Endothelial cell of umbilical vein (primary cell): ENCODE data around the gene IBA57. TPM values are rescaled to one million over a fixed set of nuclear protein-coding genes. Genes with fewer than 3 reads are reported as not detected.

Source experiments
- BruUV-seq: library from RNA; stranded (reverse); fragments of 400-500 nt; replicated peaks from 2 replicates; lab custom pipeline; 2021; lab: Mats Ljungman, UMichigan
- CTCF ChIA-PET: fragments of 300-600, 350-600 bp; sonication (Branson Sonifier 250); formaldehyde crosslinking; loops from one replicate; lab custom pipeline; 2021; ENCODE audit warnings: antibody characterized with exemption, inconsistent platforms; lab: Charles Lee
- POLR2A ChIA-PET: fragments of 300-600, 350-600 bp; sonication (Branson Sonifier 250); formaldehyde crosslinking; loops from one replicate; lab custom pipeline; 2021; ENCODE audit warnings: antibody characterized with exemption, inconsistent platforms; lab: Charles Lee
- DNase-seq: peaks from one replicate; pipeline ENCODE4 v3.0.0-alpha.2; 2011; ENCODE audit warnings: low read depth, low spot score
- FAIRE-seq: peaks from 2 replicates; lab custom pipeline; 2011; peaks lifted over from hg19 to GRCh38; lab: Jason Lieb, UNC
- H2AFZ ChIP-seq: 2 replicates; pipeline ENCODE4 v1.6.0; 2012; ENCODE audit warnings: low read depth, low read length, control low read depth, inconsistent platforms
- H3K27ac ChIP-seq: 2 replicates; pipeline ENCODE4 v1.5.1; 2011; ENCODE audit warnings: low read depth, mild to moderate bottlenecking, control low read depth, low read length, moderate library complexity; ENCODE audit not compliant: insufficient read depth
- H3K27me3 ChIP-seq, 2 experiments: 2 replicates each; pipeline versions ENCODE4 v1.6.0 to v1.6.1; 2011; ENCODE audit warnings: low read length in 2 of 2, mixed read lengths in 1 of 2; ENCODE audit not compliant: control insufficient read depth in 2 of 2, insufficient read depth in 2 of 2
- H3K36me3 ChIP-seq, 2 experiments: 2 replicates in 1 of 2; 3 replicates in 1 of 2; pipeline ENCODE4 v1.5.1; 2011; ENCODE audit warnings: low read length in 2 of 2, mild to moderate bottlenecking in 1 of 2, moderate library complexity in 1 of 2; ENCODE audit not compliant: control insufficient read depth in 2 of 2, insufficient read depth in 2 of 2; ENCODE audit errors: extremely low read depth in 1 of 2
- H3K4me1 ChIP-seq: 3 replicates; pipeline ENCODE4 v1.5.1; 2011; ENCODE audit warnings: mild to moderate bottlenecking, low read length; ENCODE audit not compliant: control insufficient read depth, insufficient read depth; ENCODE audit errors: extremely low read depth
- H3K4me2 ChIP-seq: 2 replicates; pipeline ENCODE4 v1.6.1; 2011; ENCODE audit warnings: low read length, control low read depth, mixed read lengths; ENCODE audit not compliant: insufficient read depth
- H3K4me3 ChIP-seq, 3 experiments: fragments of 200-600 bp in 1 of 3; sonication (generic), shearing (Covaris generic) in 1 of 3; replicated peaks in 1 of 3; 2 replicates each; pipeline ENCODE4 v1.5.1; 2011 to 2016; ENCODE audit warnings: control low read depth in 3 of 3, low read length in 3 of 3, mild to moderate bottlenecking in 2 of 3, inconsistent platforms in 1 of 3, low read depth in 1 of 3, moderate library complexity in 1 of 3; ENCODE audit not compliant: insufficient read depth in 1 of 3
- H3K79me2 ChIP-seq: 2 replicates; pipeline ENCODE4 v1.6.0; 2012; ENCODE audit warnings: low read length, inconsistent platforms; ENCODE audit not compliant: control insufficient read depth, insufficient read depth
- H3K9ac ChIP-seq: replicated peaks from 2 replicates; pipeline ENCODE3; 2011; ENCODE audit warnings: low read length, control low read depth; ENCODE audit not compliant: insufficient read depth; ENCODE audit errors: extremely low read depth
- H3K9me1 ChIP-seq: replicated peaks from 3 replicates; pipeline ENCODE4 v1.6.0; 2011; ENCODE audit warnings: mild to moderate bottlenecking, low read length; ENCODE audit not compliant: control insufficient read depth, insufficient read depth; ENCODE audit errors: extremely low read depth
- H3K9me3 ChIP-seq: replicated peaks from 2 replicates; pipeline ENCODE4 v1.5.1; 2012; ENCODE audit warnings: low read length, inconsistent platforms; ENCODE audit not compliant: control insufficient read depth, insufficient read depth
- H4K20me1 ChIP-seq: replicated peaks from 2 replicates; pipeline ENCODE3; 2011; ENCODE audit warnings: mild to moderate bottlenecking, low read length; ENCODE audit not compliant: control insufficient read depth, insufficient read depth; ENCODE audit errors: extremely low read depth
- CTCF ChIP-seq, 2 donors: IDR thresholded peaks; 1 replicate in 1 of 2; 2 replicates in 1 of 2; pipeline ENCODE4 v1.5.1; 2011; ENCODE audit warnings: low read length in 2 of 2, mild to moderate bottlenecking in 2 of 2, moderate library complexity in 2 of 2, control low read depth in 1 of 2, inconsistent platforms in 1 of 2, low read depth in 1 of 2; ENCODE audit not compliant: insufficient read depth in 1 of 2; ENCODE audit errors: extremely low read depth in 1 of 2
- EZH2 ChIP-seq: IDR thresholded peaks from 2 replicates; pipeline ENCODE4 v1.6.1; 2012; ENCODE audit warnings: borderline replicate concordance, low read depth, mild to moderate bottlenecking, moderate library complexity, low read length, inconsistent platforms; ENCODE audit not compliant: severe bottlenecking
- FOS ChIP-seq: IDR thresholded peaks from 2 replicates; pipeline ENCODE4 v1.6.1; 2011; ENCODE audit warnings: mild to moderate bottlenecking, low read length, moderate library complexity, borderline replicate concordance; ENCODE audit not compliant: insufficient read depth
- GATA2 ChIP-seq: IDR thresholded peaks from 2 replicates; pipeline ENCODE4 v1.7.0; 2011; ENCODE audit warnings: low read depth, mild to moderate bottlenecking, moderate library complexity, mixed read lengths, low read length; ENCODE audit not compliant: insufficient read length, insufficient read depth
- JUN ChIP-seq: IDR thresholded peaks from 2 replicates; pipeline ENCODE4 v1.6.1; 2011; ENCODE audit warnings: borderline replicate concordance, low read depth; ENCODE audit not compliant: insufficient read length, insufficient read depth
- MYC ChIP-seq: IDR thresholded peaks from one replicate; pipeline ENCODE4 v1.6.1; 2011; ENCODE audit warnings: mild to moderate bottlenecking, low read depth, low read length
- POLR2A ChIP-seq: IDR thresholded peaks from 2 replicates; pipeline ENCODE4 v1.6.1; 2012; ENCODE audit warnings: low read depth, mild to moderate bottlenecking, control low read depth, low read length
- POLR2AphosphoS5 ChIP-seq: IDR thresholded peaks from 2 replicates; pipeline ENCODE4 v1.6.1; 2012; ENCODE audit warnings: low read depth, mild to moderate bottlenecking, control low read depth, low read length, moderate library complexity; ENCODE audit not compliant: insufficient read depth
- dilution Hi-C: fragments of 300-500 bp; cut with MboI; formaldehyde crosslinking; loops from one replicate; pipeline ENCODE4 v1.15.0; 2019; ENCODE audit warnings: low sequenced_read_pairs; ENCODE audit not compliant: extremely low pct_ligation_motif_present
- intact Hi-C: fragments of 100-400 bp; cut with micrococcal nuclease; formaldehyde crosslinking; loops from one replicate; pipeline ENCODE4 v1.10.0; 2022
- polyA plus RNA-seq, 4 experiments: library from polyadenylated mRNA; depleted of rRNA in 3 of 4; stranded (reverse) in 3 of 4; unstranded in 1 of 4; fragments of >200 nt; gene quantifications; 2 replicates each; pipeline versions ENCODE4 v1.2.1 to v1.2.3, GENCODE V29; 2011 to 2012; ENCODE audit warnings: missing spikeins in 1 of 4
- total RNA-seq: library from RNA; stranded (reverse); gene quantifications from 2 replicates; pipeline ENCODE4 v1.2.3, GENCODE V29; 2021
- TF ChIP-seq, protein P1 (sequence below): IDR thresholded peaks from 2 replicates; pipeline ENCODE4 v1.6.1; 2011; ENCODE audit not compliant: insufficient read depth, insufficient read length

IBA57 gene
- total and polyA plus RNA-seq, 2 donors (not counting 3 experiments of a cell fraction or from before 2014, with no cell fraction given): 3.4 to 7.7 TPM

DNA sequence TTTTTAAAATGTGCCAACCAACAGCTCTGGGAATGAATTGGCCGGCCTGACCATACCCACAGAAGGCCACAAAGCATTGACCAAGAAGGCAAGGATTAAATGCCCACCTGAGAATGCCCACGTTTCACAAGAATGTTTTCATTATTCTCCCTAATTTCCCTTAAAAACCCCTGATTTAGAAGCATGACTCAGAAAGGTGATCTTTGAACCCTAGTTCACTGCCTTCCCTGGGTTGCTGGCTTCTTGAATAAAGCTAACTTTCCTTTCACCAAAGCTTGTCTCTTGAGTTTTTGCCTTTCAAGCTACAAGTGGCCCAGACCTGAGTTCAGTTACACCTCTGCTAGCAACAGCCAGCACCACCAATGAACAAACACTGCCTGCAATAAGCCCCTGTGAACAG, 42.1 kb upstream of the IBA57 start:
- no peaks in the 10 kb centered on the region for H3K9me3 ChIP-seq
- no peaks in the 10 kb centered on the region for H3K36me3 ChIP-seq
- BruUV-seq: no TSS peak
- DNase-seq (no peak), FAIRE-seq (no peak)
- H3K27me3 ChIP-seq: peaks cover 23 to 25% of the 10 kb centered on the region in 2 experiments
- H3K9ac ChIP-seq: no peak overlapping the region
- ChIA-PET CTCF (interaction anchor here (1.7 kb wide), 1 partner anchor 124 kb away, joined by 9 read pairs; no protein-coding TSS in a partner anchor), POLR2A (no interaction called here)
- TF ChIP-seq CTCF (IDR thresholded peaks at IDR 0.05; ENCODE audit: extremely low read depth in 1 of 2, insufficient read depth in 1 of 2, low read depth in 1 of 2, low read length in 2 of 2) (no peak), GATA2 (no peak), POLR2AphosphoS5 (no peak), JUN (no peak), EZH2 (no peak), MYC (no peak), POLR2A (no peak), FOS (no peak)
- TF ChIP-seq, protein P1, sequence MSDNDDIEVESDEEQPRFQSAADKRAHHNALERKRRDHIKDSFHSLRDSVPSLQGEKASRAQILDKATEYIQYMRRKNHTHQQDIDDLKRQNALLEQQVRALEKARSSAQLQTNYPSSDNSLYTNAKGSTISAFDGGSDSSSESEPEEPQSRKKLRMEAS: no peak
- intact Hi-C loops: no loop called here
- no peaks in the 10 kb centered on the region for H3K79me2 ChIP-seq
- H3K4me2 ChIP-seq: no peak overlapping the region
- dilution Hi-C loops: loop anchor here (10.0 kb wide), 1 partner anchor 61 kb away; no protein-coding TSS in a partner anchor
- H2AFZ ChIP-seq: no peak overlapping the region
- H3K9me1 ChIP-seq: no peaks in the 10 kb centered on the region
- H3K4me3 ChIP-seq: no peak overlapping the region
- no peaks in the 10 kb centered on the region for H3K4me1 ChIP-seq
- no peaks in the 10 kb centered on the region for H4K20me1 ChIP-seq
- no peak overlapping the region for H3K27ac ChIP-seq
